Gastrocnemius medialis (tissue), 4 donors: ENCODE results near the gene IGSF21. TPM values are rescaled to one million over a fixed set of nuclear protein-coding genes. Genes with fewer than 3 reads are reported as not detected.
A peak's percentile ranks its signal among the peaks of the same experiment; 100 is the strongest.

Experiments used
- ATAC-seq, 2 donors: fragments of 150-250 bp; one replicate each; pipeline ENCODE4 v1.9.1; 2016
- DNase-seq, 2 donors: peaks; one replicate each; pipeline ENCODE4 v3.0.0-alpha.2; 2019
- H3K27ac ChIP-seq, 4 donors: fragments of 200-600 bp; sonication (generic); 1 replicate in 1 of 4; 2 replicates in 3 of 4; pipeline ENCODE4 v1.5.1; 2016 to 2018; ENCODE audit warnings: mild to moderate bottlenecking in 2 of 4, moderate library complexity in 1 of 4
- H3K27me3 ChIP-seq, 3 donors: fragments of 200-600 bp; sonication (generic) in 2 of 3; 1 replicate in 1 of 3; 2 replicates in 2 of 3; pipeline versions ENCODE4 v1.5.1 to v1.6.0; 2016 to 2019; ENCODE audit warnings: mild to moderate bottlenecking in 1 of 3, moderate library complexity in 1 of 3
- H3K36me3 ChIP-seq, 2 donors: fragments of 200-600 bp; sonication (generic) in 1 of 2; one replicate each; pipeline ENCODE4 v1.5.1; 2017 to 2018
- H3K4me1 ChIP-seq, 2 donors: fragments of 200-600 bp; sonication (generic) in 1 of 2; one replicate each; pipeline ENCODE4 v1.5.1; 2016 to 2017; ENCODE audit warnings: mild to moderate bottlenecking in 2 of 2
- H3K4me3 ChIP-seq, 4 donors: fragments of 200-600 bp; sonication (generic) in 3 of 4; 1 replicate in 1 of 4; 2 replicates in 3 of 4; pipeline ENCODE4 v1.5.1; 2016 to 2019; ENCODE audit warnings: mild to moderate bottlenecking in 2 of 4
- H3K9me3 ChIP-seq, 3 donors: fragments of 200-600 bp; sonication (generic) in 2 of 3; 1 replicate in 1 of 3; 2 replicates in 2 of 3; pipeline ENCODE4 v1.5.1; 2016 to 2019
- POLR2A ChIP-seq, 2 donors: fragments of 450-650 bp; IDR thresholded peaks; one replicate each; pipeline ENCODE4 v1.6.1; 2017; ENCODE audit warnings: antibody characterized with exemption in 2 of 2, mild to moderate bottlenecking in 2 of 2, moderate library complexity in 2 of 2
- in situ Hi-C, 4 donors: fragments of 200-750 bp; cut with MboI; loops; one replicate each; pipeline versions ENCODE4 v1.15.0 to v1.8.0; 2017; ENCODE audit warnings: low sequenced_read_pairs in 4 of 4
- intact Hi-C: fragments of 100-400 bp; cut with DNase I; formaldehyde crosslinking; loops from one replicate; pipeline ENCODE4 v1.15.1; 2023; ENCODE audit warnings: low total_unique reads
- total RNA-seq, 4 donors: library from RNA; depleted of rRNA; stranded (reverse); fragments of >200 nt; gene quantifications; one replicate each; pipeline versions ENCODE4 v1.1.0 to v1.2.3, GENCODE V29; 2016
- TF ChIP-seq, protein P1 (sequence below), 5 experiments: fragments of 450-650 bp in 3 of 5; fragments of 200-600 bp in 2 of 5; sonication (generic) in 2 of 5; IDR thresholded peaks in 4 of 5; conservative IDR thresholded peaks in 1 of 5; 1 replicate in 4 of 5; 2 replicates in 1 of 5; pipeline ENCODE4 v1.5.1; 2016 to 2019; ENCODE audit warnings: antibody characterized with exemption in 5 of 5, mild to moderate bottlenecking in 3 of 5, moderate library complexity in 3 of 5

IGSF21 gene
- total RNA-seq, 4 donors from 2014 or later: 0.32 to 0.66 (median 0.53) TPM

DNA sequence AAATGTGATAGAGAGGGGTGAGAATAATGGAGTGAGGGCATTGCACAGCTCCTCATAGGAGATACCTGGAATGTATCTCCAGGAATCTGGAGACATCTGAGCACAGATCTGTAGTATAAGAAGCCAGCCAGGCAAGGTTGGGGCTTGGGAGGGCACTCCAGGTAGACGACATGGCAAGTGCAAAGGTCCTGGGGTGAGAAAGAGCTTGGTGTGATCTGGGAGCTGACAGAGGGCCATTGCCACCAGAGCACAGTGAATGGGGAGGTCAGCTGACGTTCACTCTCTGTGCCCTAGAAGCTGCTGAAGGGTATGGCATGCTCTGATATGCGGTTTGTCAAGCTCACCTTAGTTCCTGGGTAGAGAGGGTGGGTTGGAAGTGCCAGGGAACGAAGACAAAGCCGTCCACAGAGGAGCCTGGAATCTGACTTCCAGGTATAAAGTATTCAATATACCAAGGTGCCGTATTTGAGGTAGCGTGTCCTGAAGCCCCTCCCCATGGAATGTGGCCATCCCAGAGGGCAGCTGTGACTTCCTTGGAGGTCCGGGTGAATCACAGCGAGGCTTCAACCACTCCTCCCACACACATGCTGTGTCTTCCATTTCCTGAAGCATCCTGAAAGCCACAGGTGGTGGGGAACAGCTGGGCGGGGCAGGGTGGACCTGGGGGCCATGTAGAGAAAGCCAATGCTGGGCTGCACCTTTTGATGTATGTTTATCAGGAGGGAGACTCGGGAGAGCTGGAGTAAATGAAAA, 190.5 kb downstream of the IGSF21 start:
- Histone ChIP-seq H3K36me3 (no peaks in the 10 kb centered on the region), H3K4me1 (no peaks in the 10 kb centered on the region), H3K9me3 (no peaks in the 10 kb centered on the region), H3K27ac (no peak overlapping the region), H3K27me3 (peaks cover 3 to 30% (median 10%) of the 10 kb centered on the region in 3 donors), H3K4me3 (no peak overlapping the region)
- DNase-seq (no peak), ATAC-seq (no peak)
- intact Hi-C loops (no loop called here), in situ Hi-C loops (no loop called here)
- TF ChIP-seq, protein P1, sequence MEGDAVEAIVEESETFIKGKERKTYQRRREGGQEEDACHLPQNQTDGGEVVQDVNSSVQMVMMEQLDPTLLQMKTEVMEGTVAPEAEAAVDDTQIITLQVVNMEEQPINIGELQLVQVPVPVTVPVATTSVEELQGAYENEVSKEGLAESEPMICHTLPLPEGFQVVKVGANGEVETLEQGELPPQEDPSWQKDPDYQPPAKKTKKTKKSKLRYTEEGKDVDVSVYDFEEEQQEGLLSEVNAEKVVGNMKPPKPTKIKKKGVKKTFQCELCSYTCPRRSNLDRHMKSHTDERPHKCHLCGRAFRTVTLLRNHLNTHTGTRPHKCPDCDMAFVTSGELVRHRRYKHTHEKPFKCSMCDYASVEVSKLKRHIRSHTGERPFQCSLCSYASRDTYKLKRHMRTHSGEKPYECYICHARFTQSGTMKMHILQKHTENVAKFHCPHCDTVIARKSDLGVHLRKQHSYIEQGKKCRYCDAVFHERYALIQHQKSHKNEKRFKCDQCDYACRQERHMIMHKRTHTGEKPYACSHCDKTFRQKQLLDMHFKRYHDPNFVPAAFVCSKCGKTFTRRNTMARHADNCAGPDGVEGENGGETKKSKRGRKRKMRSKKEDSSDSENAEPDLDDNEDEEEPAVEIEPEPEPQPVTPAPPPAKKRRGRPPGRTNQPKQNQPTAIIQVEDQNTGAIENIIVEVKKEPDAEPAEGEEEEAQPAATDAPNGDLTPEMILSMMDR (IDR thresholded peaks at IDR 0.05 in 4 of 5, conservative IDR thresholded peaks at IDR 0.05 in 1 of 5): no peak
- no peak for TF ChIP-seq POLR2A (IDR thresholded peaks at IDR 0.05)

DNA sequence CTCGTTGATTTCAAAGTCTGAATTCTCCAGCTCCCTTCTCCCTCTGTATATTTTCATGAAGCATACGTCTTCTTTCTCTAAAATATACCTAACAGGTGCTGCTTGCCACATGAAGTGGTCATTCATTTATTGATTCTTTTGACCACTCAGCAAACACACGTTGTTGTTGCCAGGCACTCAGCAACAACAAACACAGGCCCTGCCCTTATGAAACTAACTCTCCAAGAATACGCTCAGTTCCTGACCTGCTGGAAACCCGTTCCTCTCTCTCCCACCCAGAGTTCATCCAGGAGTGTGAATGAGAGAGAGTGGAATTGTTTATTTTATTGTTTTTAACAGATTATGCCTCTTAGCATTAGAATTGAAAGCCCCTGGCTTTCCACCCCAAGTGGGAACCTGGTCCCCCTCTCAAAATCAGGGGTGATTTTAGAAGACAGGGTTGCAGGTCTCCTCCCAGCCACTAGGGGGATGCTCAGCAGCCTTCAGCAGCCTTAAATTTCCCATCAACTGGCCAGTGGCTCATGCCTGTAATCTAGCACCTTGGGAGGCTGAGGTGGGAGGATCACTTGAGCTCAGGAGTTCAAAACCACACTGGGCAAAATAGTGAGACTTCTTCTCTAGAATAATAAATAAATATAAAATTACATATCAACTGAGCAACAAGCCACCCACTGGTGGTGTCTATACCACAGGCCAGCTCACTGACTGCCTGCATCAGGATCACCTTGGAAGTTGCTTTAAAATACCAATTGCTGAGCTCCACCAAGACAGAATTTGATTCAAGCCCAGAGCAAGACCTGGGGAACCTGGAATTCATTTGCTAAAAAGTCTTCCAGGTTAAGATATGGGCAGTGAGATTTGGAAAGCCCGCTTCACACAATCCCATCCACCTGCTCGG, 192.1 kb downstream of the IGSF21 start:
- no peak overlapping the region for H3K4me3 ChIP-seq
- no peaks in the 10 kb centered on the region for H3K36me3 ChIP-seq
- H3K4me1 ChIP-seq: no peaks in the 10 kb centered on the region
- H3K9me3 ChIP-seq: no peaks in the 10 kb centered on the region
- H3K27ac ChIP-seq: no peak overlapping the region
- ATAC-seq: no peak
- DNase-seq: no peak
- in situ Hi-C loops: no loop called here
- TF ChIP-seq POLR2A (IDR thresholded peaks at IDR 0.05): no peak
- TF ChIP-seq, protein P1 (IDR thresholded peaks at IDR 0.05 in 4 of 5, conservative IDR thresholded peaks at IDR 0.05 in 1 of 5): peak in 3 of 5 experiments; percentile 8 to 54 (median 35)
- H3K27me3 ChIP-seq: peaks cover 3 to 32% (median 10%) of the 10 kb centered on the region in 3 donors
- intact Hi-C loops: no loop called here

DNA sequence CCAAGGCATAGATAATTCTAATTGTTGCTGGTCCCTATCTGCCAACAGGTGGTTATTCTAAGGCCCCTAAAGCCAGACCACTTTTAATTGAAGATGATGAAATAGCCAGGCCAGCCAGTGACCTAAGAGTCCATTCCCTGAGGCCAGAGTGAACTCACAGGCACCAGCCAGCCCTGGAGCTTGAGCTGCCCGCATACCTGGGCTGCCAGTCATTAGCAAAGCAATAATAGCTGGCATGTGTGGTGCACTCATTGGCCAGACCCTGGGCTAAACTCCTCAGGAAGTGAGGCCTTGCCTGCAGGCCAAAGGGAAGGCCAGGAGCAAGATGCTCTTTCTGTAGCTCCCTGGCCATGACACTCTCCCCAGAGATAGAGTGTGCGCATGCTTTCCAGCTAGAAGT, 192.8 kb downstream of the IGSF21 start:
- Histone ChIP-seq H3K27ac (no peak overlapping the region), H3K9me3 (no peaks in the 10 kb centered on the region), H3K36me3 (no peaks in the 10 kb centered on the region), H3K27me3 (peaks cover 3 to 27% (median 10%) of the 10 kb centered on the region in 3 donors), H3K4me1 (no peaks in the 10 kb centered on the region), H3K4me3 (no peak overlapping the region)
- no peak for ATAC-seq
- in situ Hi-C loops (no loop called here), intact Hi-C loops (no loop called here)
- no peak for TF ChIP-seq POLR2A (IDR thresholded peaks at IDR 0.05)
- TF ChIP-seq, protein P1 (IDR thresholded peaks at IDR 0.05 in 4 of 5, conservative IDR thresholded peaks at IDR 0.05 in 1 of 5): no peak
- no peak for DNase-seq

DNA sequence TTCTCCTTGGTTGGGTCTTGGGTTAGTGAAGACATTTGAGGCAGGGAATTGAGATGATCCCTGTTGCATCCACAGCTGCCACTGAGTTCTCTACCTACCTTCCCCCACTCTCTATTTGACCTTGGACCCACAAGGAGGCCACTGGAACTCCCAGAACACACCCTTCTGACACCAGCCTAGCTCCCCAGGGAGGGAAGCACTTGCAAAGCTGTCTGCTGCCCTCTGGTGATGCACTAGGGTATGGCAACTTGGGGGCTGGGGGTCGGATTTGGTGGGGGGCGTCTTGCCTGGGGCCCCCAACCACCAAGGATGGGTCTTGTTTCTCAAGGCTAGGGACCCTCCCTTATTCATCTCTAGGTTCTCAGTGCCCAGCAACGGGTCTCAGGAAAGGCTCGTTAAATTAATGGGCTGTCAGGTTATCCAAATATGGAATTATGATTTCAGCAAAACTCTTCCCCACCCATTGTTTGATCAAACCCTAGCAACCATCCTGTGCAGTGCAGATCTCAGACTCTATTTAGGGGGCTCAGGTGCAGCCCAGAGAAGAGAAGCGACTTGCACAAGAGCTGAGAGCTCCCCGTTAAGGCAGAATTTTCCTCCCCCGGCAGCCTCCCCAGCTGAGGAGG, 195.3 kb downstream of the IGSF21 start:
- Histone ChIP-seq H3K4me3 (no peak overlapping the region), H3K27ac (no peak overlapping the region), H3K36me3 (no peaks in the 10 kb centered on the region), H3K9me3 (no peaks in the 10 kb centered on the region), H3K4me1 (no peaks in the 10 kb centered on the region), H3K27me3 (peaks cover 0 to 15% (median 8%) of the 10 kb centered on the region in 3 donors)
- intact Hi-C loops: no loop called here
- in situ Hi-C loops: no loop called here
- DNase-seq (no peak), ATAC-seq (no peak)
- no peak for TF ChIP-seq POLR2A (IDR thresholded peaks at IDR 0.05)
- TF ChIP-seq, protein P1 (IDR thresholded peaks at IDR 0.05 in 4 of 5, conservative IDR thresholded peaks at IDR 0.05 in 1 of 5): peak in 1 of 5 experiments; percentile 12
